ENCODE results near the gene UHRF2. TPM values are rescaled to one million over a fixed set of nuclear protein-coding genes. Genes with fewer than 3 reads are reported as not detected.

The UHRF2 gene
- total and polyA plus RNA-seq, 12 donors = 9.6 to 19.7 (median 13.1) TPM

GRCh38 chr9:6405371-6405770 is 7.6 kb upstream of the UHRF2 start:
- H3K4me3 ChIP-seq = no peak overlapping the region
- no peak for TF ChIP-seq CTCF (IDR thresholded peaks at IDR 0.05)
- H3K27me3 ChIP-seq = peaks cover 0 to 9% (median 0%) of the 10 kb centered on the region in 7 donors
- intact Hi-C loops (cut with DNase I) = no loop called here
- no peaks in the 10 kb centered on the region for H3K9me3 ChIP-seq
- H3K36me3 ChIP-seq = no peaks in the 10 kb centered on the region
- ATAC-seq (no peak), DNase-seq (no peak)
- H3K4me1 ChIP-seq = no peaks in the 10 kb centered on the region
- H3K27ac ChIP-seq = no peak overlapping the region

- Histone ChIP-seq H3K4me1 (peaks cover 0 to 9% (median 5%) of the 10 kb centered on the region in 9 donors), H3K4me3 (no peak overlapping the region), H3K27ac (no peak overlapping the region), H3K9me3 (no peaks in the 10 kb centered on the region), H3K36me3 (no peaks in the 10 kb centered on the region), H3K27me3 (peaks cover 0 to 9% (median 0%) of the 10 kb centered on the region in 7 donors)
- no peak for ATAC-seq
- 84 to 87% methylated on average over 2 of the region's 2 CpGs for WGBS, 2 donors
- intact Hi-C loops (cut with DNase I) = no loop called here
- TF ChIP-seq CTCF (IDR thresholded peaks at IDR 0.05) = no peak
- no peak for DNase-seq
Measured at GRCh38 chr9:6407778-6408177, 5.2 kb upstream of the UHRF2 start.

- H3K9me3 ChIP-seq = no peaks in the 10 kb centered on the region
- H3K36me3 ChIP-seq = no peaks in the 10 kb centered on the region
- peaks cover 0 to 9% (median 5%) of the 10 kb centered on the region in 9 donors for H3K4me1 ChIP-seq
- H3K27me3 ChIP-seq = peaks cover 0 to 9% (median 0%) of the 10 kb centered on the region in 7 donors
- WGBS, 2 donors = 85 to 86% methylated on average over 8 of the region's 8 CpGs
- H3K4me3 ChIP-seq = no peak overlapping the region
- no peak for TF ChIP-seq CTCF (IDR thresholded peaks at IDR 0.05)
- intact Hi-C loops (cut with DNase I) = no loop called here
- no peak overlapping the region for H3K27ac ChIP-seq
- DNase-seq (no peak), ATAC-seq (no peak)
Measured at GRCh38 chr9:6408320-6408719, 4.7 kb upstream of the UHRF2 start.

- DNase-seq (no peak), ATAC-seq (no peak)
- TF ChIP-seq CTCF (IDR thresholded peaks at IDR 0.05) = no peak
- intact Hi-C loops (cut with DNase I) = loop anchor here in 4 of 10 donors (5.0 to 10.0 kb wide), 3 partner anchors 275 to 347 kb away; partner anchors contain the start of gene KDM4C (in 3 of the 4)
- 56 to 60% methylated on average over 3 of the region's 3 CpGs for WGBS, 2 donors
- no peaks in the 10 kb centered on the region for H3K36me3 ChIP-seq
- no peak overlapping the region for H3K27ac ChIP-seq
- peaks cover 0 to 9% (median 0%) of the 10 kb centered on the region in 7 donors for H3K27me3 ChIP-seq
- H3K4me1 ChIP-seq = peaks cover 0 to 17% (median 10%) of the 10 kb centered on the region in 9 donors
- no peak overlapping the region for H3K4me3 ChIP-seq
- H3K9me3 ChIP-seq = no peaks in the 10 kb centered on the region
Measured at GRCh38 chr9:6409811-6410210, 3.2 kb upstream of the UHRF2 start.

Data from heart right ventricle (tissue), 16 donors.